ENCODE data around the gene ATF7IP2. TPM values are rescaled to one million over a fixed set of nuclear protein-coding genes. Genes with fewer than 3 reads are reported as not detected.

The ATF7IP2 gene
- total and polyA plus RNA-seq, 3 donors from 2014 or later, result 110 to 293 (median 227) TPM

- H3K4me3 ChIP-seq, result no peak overlapping the region
- no peak overlapping the region for H3K27ac ChIP-seq
- TF ChIP-seq, protein P1, sequence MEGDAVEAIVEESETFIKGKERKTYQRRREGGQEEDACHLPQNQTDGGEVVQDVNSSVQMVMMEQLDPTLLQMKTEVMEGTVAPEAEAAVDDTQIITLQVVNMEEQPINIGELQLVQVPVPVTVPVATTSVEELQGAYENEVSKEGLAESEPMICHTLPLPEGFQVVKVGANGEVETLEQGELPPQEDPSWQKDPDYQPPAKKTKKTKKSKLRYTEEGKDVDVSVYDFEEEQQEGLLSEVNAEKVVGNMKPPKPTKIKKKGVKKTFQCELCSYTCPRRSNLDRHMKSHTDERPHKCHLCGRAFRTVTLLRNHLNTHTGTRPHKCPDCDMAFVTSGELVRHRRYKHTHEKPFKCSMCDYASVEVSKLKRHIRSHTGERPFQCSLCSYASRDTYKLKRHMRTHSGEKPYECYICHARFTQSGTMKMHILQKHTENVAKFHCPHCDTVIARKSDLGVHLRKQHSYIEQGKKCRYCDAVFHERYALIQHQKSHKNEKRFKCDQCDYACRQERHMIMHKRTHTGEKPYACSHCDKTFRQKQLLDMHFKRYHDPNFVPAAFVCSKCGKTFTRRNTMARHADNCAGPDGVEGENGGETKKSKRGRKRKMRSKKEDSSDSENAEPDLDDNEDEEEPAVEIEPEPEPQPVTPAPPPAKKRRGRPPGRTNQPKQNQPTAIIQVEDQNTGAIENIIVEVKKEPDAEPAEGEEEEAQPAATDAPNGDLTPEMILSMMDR (IDR thresholded peaks at IDR 0.05), result no peak
- no peak for TF ChIP-seq POLR2A (IDR thresholded peaks at IDR 0.05)
- DNase-seq, result no peak
- H3K36me3 ChIP-seq (ENCODE audit: low read depth, missing control alignments), result no peaks in the 10 kb centered on the region
- no peaks in the 10 kb centered on the region for H3K27me3 ChIP-seq
- no peaks in the 10 kb centered on the region for H3K9me3 ChIP-seq
- 85 to 89% methylated on average over 2 of the region's 2 CpGs for WGBS, 2 donors
- H3K4me1 ChIP-seq, result no peaks in the 10 kb centered on the region
- intact Hi-C loops (cut with DNase I; ENCODE audit: low total_unique reads), result no loop called here
Observed at GRCh38 chr16:10522966-10523365, 137.1 kb downstream of the ATF7IP2 start.

GRCh38 chr16:10525214-10525825 lies 139.5 kb downstream of the ATF7IP2 start:
- TF ChIP-seq, protein P1 (IDR thresholded peaks at IDR 0.05), result no peak
- TF ChIP-seq POLR2A (IDR thresholded peaks at IDR 0.05), result no peak
- DNase-seq, result no peak
- H3K4me1 ChIP-seq, result no peaks in the 10 kb centered on the region
- no peaks in the 10 kb centered on the region for H3K9me3 ChIP-seq
- H3K27ac ChIP-seq, result no peak overlapping the region
- H3K36me3 ChIP-seq (ENCODE audit: low read depth, missing control alignments), result no peaks in the 10 kb centered on the region
- H3K27me3 ChIP-seq, result no peaks in the 10 kb centered on the region
- intact Hi-C loops (cut with DNase I; ENCODE audit: low total_unique reads), result no loop called here
- WGBS, 2 donors, result 91 to 97% methylated on average over 6 of the region's 6 CpGs
- no peak overlapping the region for H3K4me3 ChIP-seq

DNA sequence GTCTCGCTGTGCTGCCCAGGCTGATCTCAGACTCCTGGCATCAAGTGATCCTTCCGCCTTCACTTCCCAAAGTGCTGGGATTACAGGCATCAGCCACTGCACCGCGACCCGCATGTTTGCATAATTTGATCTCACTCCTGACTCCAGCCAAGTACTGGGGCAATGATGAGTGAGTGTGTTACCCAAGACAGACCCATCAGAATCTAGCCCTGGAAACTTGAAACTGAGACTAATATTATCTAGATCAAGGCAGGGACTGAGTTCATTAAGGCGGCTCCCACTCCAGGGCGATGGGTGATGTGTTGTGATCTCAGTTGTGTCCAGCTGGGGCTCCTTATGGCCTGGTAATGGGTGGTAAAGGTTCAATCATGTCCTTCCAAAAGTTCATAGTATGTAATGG lies 141.1 kb downstream of the ATF7IP2 start:
- H3K36me3 ChIP-seq (ENCODE audit: low read depth, missing control alignments), result no peaks in the 10 kb centered on the region
- no peaks in the 10 kb centered on the region for H3K4me1 ChIP-seq
- no peak for TF ChIP-seq POLR2A (IDR thresholded peaks at IDR 0.05)
- TF ChIP-seq, protein P1 (IDR thresholded peaks at IDR 0.05), result no peak
- no peak for DNase-seq
- WGBS, 2 donors, result 91 to 95% methylated on average over 7 of the region's 7 CpGs
- intact Hi-C loops (cut with DNase I; ENCODE audit: low total_unique reads), result no loop called here
- no peak overlapping the region for H3K27ac ChIP-seq
- H3K9me3 ChIP-seq, result no peaks in the 10 kb centered on the region
- H3K27me3 ChIP-seq, result no peaks in the 10 kb centered on the region
- no peak overlapping the region for H3K4me3 ChIP-seq

DNA sequence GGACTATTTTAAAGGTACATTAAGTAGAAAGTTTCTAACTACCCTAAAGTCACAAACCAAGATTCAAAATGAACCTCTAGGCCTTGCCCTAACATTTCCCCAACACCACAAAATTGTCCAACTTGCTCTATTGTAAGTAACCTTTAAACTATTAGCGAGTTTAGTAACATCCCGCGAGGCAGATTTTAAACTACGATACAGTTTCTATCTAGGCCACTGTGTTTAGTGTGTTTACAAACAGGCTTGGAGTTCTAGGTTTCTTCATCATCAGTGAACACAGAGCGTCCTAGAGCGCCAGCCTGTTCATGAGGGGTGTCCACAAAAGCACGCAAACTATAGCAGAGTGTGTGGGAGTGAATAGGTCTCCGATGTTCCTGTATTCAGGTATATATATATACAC lies 142.8 kb downstream of the ATF7IP2 start:
- WGBS, 2 donors, result 92 to 94% methylated on average over 8 of the region's 8 CpGs
- no peak overlapping the region for H3K4me3 ChIP-seq
- intact Hi-C loops (cut with DNase I; ENCODE audit: low total_unique reads), result no loop called here
- no peak overlapping the region for H3K27ac ChIP-seq
- no peak for TF ChIP-seq POLR2A (IDR thresholded peaks at IDR 0.05)
- TF ChIP-seq, protein P1 (IDR thresholded peaks at IDR 0.05), result no peak
- no peak for DNase-seq
- H3K4me1 ChIP-seq, result no peaks in the 10 kb centered on the region
- H3K27me3 ChIP-seq, result no peaks in the 10 kb centered on the region
- H3K9me3 ChIP-seq, result no peaks in the 10 kb centered on the region
- no peaks in the 10 kb centered on the region for H3K36me3 ChIP-seq (ENCODE audit: low read depth, missing control alignments)

Measured in testis (tissue), 3 donors.